HG03280 (cell line): Measurements from ENCODE around the gene SLC35A5.

Experiments
- ATAC-seq: cut with Tn5 transposase; IDR thresholded peaks from one replicate; pipeline ENCODE4 v1.9.1; 2021; ENCODE audit warnings: mild to moderate bottlenecking, moderate library complexity; ENCODE audit not compliant: unreplicated experiment

SLC35A5 gene

GRCh38 chr3:112568642-112569041, 6.8 kb downstream of the SLC35A5 start:
- no peak for ATAC-seq

DNA sequence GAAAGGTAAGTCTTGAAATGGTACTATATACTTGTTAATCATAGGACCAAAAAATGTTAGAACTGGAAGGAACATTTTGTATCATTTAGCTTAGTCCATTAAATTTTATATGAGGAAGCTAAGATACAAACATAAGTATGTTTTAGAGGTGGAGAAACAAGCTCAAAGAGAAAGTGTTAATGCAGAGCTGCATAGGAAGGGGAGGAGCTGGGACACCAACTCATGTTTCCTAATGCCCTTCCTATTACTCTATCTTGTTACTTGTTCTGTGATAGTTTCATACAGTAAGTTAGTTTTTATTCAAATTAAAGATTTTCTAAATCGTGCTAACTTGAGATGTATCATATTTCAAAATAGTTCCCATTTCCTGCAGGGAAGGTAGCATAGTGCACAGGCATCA, 7.4 kb downstream of the SLC35A5 start:
- no peak for ATAC-seq

GRCh38 chr3:112572701-112573100, 10.9 kb downstream of the SLC35A5 start:
- no peak for ATAC-seq

DNA sequence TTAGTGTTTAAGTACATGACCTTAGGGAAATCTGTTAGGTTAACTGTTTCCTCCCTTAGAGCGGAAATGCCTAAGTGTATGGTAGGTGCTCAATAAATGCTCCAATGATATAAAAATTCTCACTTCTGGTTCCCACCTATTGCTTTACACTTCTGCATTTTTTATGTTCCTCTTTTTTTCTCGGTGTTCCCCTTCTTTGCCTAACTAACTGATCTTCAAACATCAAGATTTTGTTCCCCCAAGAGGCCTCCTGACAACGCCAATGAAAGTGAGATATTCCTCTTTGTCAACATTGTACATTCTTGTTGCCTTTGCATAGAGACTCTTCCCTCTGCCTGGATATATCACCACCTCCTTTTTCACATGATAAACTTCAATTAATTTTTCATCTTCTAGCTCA, 17.4 kb downstream of the SLC35A5 start:
- no peak for ATAC-seq

GRCh38 chr3:112579697-112580096, 17.9 kb downstream of the SLC35A5 start:
- no peak for ATAC-seq

GRCh38 chr3:112582244-112582874, 20.5 kb downstream of the SLC35A5 start:
- ATAC-seq: no peak

DNA sequence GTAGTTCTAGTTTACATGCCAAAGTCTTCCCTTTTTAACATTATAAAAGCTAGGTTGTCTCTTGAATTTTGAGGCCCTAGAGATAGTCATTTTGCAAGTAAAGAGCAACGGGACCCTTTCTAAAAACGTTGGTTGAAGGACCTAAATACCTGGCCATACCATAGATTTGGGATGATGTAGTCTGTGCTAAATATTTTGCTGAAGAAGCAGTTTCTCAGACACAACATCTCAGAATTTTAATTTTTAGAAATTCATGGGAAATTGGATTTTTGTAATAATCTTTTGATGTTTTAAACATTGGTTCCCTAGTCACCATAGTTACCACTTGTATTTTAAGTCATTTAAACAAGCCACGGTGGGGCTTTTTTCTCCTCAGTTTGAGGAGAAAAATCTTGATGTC, 21.3 kb downstream of the SLC35A5 start:
- ATAC-seq: no peak

- no peak for ATAC-seq
Measured at GRCh38 chr3:112585782-112586181, 23.9 kb downstream of the SLC35A5 start.

DNA sequence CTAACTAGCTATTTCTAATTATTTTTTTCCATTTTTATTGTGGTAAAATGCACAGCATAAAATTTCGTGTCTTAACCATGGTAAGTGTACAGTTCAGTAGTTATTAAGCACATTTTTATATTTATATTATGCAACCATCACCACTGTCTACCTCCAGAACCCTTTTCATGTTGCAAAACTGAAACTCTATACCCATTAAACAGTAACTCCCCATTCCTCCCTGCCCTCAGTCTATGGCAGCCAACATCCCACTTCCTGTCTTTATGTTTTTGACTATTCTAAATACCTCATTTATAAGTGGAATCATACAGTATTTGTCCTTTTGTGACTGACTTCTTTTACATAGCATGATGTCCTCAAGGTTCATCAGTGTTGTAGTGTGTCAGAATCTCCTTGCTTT, 25.5 kb downstream of the SLC35A5 start:
- ATAC-seq: no peak

DNA sequence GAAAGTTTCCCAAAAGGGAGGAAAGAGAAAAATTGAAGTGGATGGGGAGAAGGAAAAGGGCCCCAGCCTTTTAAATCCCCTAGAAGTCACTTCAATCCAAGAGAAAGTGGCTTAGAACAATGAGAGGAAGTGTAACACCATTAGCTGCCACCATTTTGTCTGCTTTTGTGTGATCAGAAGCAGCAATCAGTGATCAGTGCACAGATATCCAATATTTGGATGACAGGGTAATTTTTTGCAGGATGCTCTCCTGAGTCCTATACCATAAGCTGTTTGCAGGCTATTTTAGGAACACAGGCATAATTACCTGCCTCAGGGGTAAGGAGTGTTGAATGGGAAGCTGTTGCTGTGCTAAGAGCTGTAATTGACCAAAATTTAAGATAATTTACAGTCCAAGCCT, 31.4 kb downstream of the SLC35A5 start:
- no peak for ATAC-seq

- no peak for ATAC-seq
Measured at GRCh38 chr3:112594856-112595255, 33.0 kb downstream of the SLC35A5 start.

DNA sequence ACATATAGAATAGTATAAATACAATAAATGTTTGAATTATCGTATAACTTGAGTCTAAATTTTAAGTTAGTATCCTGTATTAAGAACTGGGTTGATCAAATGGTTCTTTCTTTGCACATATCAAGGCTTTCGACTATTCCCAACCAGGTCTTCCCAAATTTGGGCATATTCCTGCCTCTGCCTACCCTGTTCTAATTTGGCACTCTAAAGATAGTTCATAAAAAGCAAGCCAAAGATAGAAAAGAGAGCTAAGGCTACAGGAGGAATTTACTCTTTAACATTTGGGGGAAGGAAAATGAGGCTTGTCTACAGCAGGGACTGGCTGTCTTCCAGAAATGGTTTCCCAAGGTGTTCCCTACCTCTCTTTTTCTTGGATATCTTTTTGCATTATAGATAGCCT, 36.1 kb downstream of the SLC35A5 start:
- no peak for ATAC-seq

GRCh38 chr3:112598731-112599130, 36.9 kb downstream of the SLC35A5 start:
- no peak for ATAC-seq

GRCh38 chr3:112602217-112602838, 40.5 kb downstream of the SLC35A5 start:
- peak; percentile 55 for ATAC-seq

- ATAC-seq: no peak
Measured at GRCh38 chr3:112604536-112604935, 42.7 kb downstream of the SLC35A5 start.

DNA sequence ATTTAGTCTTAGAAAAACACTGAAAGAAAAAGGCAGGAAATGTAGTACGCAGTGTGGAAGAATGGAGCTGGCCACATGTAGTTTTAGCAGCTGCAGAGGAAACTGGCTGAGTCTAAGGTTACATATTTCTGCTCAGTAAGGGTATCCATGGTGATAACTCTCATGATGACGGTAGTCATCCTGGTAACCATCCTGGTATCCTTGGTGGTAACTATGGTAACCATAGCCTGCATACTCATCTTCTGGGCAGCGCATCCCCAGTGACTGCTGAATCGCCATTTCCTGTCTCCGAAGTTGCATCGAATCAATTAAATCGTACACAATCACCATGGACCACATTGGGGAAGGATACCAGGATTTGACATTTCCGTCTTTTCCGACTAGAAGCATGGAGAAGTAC, 43.4 kb downstream of the SLC35A5 start:
- no peak for ATAC-seq

GRCh38 chr3:112606098-112606497, 44.3 kb downstream of the SLC35A5 start:
- no peak for ATAC-seq

DNA sequence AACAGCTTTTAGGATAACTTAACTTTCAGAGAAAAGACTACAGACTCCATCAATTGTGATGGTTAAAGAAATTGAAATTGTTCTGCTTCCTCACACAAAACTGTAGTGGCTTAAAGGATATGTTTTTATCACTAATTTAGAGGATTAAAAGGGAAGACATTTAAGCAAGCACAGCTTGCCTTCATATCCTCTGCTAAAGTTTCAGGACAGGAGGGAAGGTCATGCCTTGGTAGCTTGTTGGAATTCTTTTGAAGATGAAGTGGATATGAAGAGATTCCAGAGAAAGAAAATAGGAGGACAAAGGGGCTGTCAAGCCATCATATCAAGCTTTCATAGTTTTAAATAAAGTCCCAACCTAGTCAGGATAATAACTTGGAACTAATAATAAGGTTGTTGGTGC, 46.0 kb downstream of the SLC35A5 start:
- no peak for ATAC-seq

- no peak for ATAC-seq
Measured at GRCh38 chr3:112610121-112610520, 48.3 kb downstream of the SLC35A5 start.

DNA sequence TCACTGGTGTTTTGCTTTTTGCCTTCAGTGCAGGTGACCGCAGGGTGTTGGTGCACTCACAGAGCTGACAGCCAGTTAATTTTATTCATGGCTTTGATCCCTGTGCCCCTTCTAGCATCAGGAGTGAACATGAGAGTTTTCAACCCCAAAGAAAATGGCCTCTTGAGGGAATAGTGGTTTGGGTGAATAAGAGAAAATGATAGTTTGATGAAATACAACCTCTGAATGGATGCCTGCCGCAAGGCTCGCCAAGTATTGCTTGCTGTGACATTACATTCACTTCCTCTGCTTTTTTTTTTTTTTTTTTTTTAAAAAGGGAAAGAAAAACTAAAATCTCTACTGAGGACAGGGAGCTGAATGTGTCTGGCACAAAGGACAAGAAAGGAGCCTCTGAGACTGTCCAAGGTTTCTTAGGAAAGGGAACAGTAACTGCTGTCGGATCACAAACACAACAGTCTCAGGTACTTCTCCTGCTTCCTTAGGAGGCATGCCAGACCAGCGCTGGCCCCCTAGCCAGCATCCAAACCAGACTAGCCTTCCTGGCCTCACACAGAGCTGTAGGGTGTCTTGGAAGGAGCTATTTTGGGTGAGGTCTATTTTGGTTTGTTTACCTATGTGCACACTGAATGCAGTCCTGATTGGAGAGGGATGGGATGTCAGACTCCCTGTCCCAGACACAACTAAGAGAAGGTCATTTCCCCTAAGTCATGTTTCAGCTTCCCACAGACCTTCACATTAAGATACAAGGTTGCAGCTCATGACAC, 50.1 kb downstream of the SLC35A5 start:
- ATAC-seq: no peak

DNA sequence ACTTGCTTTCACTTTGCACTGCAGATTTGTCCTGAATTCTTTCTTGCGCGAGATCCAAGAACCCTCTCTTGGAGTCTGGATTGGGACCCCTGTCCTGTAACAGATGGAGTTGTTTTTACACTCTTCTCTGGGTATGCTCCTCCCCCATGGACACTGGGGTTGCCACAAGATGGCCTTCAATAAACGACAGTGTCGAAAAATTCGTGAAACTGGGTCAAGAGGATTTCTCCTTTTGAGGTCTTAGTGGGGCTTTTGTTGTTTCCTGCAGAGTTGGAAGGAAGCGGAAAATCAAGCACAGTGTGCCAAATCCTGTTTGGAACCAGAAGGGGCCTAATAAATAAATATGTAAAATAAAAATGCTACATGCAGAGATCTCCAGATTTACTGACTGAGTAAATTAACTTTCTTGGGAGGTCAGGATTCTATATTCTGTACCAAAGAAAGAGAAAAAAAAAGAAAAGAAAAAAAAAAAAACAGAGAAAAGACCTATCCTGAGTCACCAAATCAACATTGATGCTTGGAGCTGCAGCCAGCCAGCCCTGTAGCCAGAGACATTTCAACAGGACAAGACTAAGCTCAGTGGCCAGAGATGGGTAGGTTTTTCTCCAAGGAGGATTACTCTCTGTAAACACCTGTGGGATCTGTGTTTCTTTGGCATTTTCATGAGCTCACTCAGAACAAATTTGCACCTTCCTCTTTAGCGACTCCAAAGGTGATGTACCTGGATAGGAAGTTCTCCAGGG, 54.3 kb downstream of the SLC35A5 start:
- ATAC-seq: no peak

DNA sequence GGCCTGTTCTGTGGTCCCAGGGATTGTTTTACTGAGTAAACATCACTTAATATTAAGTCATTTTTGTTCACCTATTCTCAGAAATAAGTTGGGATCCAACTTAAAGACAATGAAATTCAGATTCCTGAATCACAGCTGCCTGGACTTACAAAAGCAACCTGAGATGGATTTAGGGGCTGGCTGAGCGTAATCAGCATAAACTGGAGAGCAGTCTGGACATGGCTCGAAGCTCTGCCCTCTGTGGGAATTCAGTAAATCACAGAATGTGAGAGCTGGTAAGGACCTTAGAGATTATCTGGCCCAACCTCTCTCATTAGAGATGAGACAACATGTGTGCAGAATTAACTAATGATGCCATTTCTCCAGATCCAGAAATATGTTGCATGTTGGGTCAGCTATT, 55.4 kb downstream of the SLC35A5 start:
- ATAC-seq: no peak
